GM19328 (cell line): ENCODE data around the gene MYL3.

Source experiments
- ATAC-seq: cut with Tn5 transposase; IDR thresholded peaks from one replicate; pipeline ENCODE4 v1.9.1; 2021; ENCODE audit warnings: mild to moderate bottlenecking, moderate library complexity; ENCODE audit not compliant: unreplicated experiment

Gene MYL3

GRCh38 chr3:46883054-46883829 is 20.0 kb upstream of the MYL3 start:
- no peak for ATAC-seq

- ATAC-seq: no peak
These were observed 19.3 kb upstream of the MYL3 start for GRCh38 chr3:46882377-46883053.

DNA sequence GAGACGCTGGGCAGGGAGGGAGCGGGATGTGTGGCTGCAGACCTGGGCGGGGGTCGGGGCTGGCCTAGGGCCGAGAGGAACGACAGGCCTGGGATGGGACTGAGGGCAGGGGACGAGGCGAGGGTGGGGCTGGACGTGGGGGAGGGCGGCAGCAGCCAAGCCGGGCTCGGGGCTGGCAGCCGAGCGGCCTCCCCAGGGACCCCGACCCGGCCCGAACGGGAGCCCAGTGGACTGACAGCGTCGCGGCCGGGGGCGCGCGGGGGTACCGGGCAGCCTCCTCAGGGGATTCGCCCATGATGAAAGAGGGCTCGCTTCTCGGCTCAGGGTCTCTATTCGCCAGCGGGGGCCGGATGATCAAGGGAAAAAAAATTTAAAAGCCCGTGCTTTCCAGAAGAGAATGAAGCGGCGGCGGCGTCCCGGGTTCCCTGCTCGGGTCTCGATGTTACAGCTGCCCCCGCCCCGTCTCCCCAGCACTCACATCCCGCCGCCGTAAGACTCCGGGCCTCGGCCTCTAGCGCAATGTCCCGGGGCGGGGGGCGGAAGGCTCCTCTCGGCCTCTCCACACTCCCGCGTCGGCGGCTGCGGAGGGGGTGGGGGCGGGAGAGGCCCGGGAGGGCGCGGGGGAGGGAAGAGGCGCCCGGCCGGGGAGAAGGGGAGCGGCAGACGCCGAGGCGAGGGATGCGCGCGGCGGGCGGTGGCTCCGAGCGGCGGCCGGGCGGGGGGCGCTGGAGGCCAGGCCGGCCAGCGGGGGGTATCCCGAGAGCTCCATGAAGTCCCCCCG is 18.5 kb upstream of the MYL3 start:
- no peak for ATAC-seq

- ATAC-seq: no peak
These were observed 17.8 kb upstream of the MYL3 start for GRCh38 chr3:46880884-46881595.

DNA sequence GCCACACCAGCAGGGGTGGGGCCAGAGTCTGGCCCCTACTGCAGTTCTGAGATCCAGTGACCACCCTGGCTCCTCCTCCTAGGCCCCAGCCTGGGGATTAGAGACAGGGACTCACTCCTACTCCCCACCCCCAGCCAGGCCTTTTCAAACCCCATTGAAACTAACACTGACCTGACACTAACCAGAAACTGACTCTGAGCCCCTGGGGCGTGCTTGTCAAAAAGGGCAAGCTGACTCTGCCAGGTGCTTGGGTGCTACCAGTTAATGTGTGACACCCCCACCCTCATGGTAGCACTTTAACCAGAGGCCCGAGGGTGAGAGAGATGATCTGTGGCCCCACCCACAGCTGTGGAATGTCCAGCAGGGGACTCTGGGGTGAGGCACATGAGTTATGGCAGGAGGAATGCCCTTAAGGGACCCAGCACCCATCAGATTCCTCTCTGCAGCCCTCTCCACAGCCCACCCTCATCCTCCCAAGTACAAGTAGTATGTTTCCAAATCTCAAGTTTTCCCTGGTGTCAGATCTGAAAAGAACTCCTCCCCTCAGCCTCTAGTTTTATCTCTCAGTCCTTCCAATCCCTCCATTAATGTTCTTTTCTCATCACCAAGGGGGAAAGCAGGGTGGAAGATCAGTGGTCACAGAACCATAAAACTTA is 15.7 kb upstream of the MYL3 start:
- ATAC-seq: no peak

- no peak for ATAC-seq
These were observed 14.3 kb upstream of the MYL3 start, which contains the start of gene PTH1R for GRCh38 chr3:46877406-46878125. Gene PTH1R, plus strand, starts transcription at chr3:46877721. Its CDS starts 5,839 bp downstream, at chr3:46883560.

- ATAC-seq: no peak
These were observed 13.4 kb upstream of the MYL3 start for GRCh38 chr3:46876313-46877300.

DNA sequence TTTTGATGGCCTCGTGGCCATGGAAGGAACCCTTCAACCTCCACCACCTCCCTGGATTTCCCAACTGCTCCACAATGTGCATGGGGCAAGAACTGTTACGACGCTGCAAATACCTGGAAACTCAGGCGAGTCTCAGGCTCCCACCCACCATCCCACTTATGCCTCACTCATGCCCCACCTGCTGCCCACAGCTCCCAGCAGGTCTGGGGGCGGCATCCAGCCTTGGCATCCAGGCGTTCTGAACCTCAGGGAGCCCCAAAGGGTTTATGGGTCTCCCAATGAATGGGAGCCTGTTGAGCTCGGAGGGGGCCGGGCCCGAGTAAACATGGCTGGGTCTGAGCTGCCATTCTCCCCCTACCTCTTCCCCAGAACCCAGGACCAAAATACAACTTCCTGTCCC is 12.3 kb upstream of the MYL3 start:
- no peak for ATAC-seq

- ATAC-seq: no peak
These were observed 11.2 kb upstream of the MYL3 start for GRCh38 chr3:46874430-46874829.

DNA sequence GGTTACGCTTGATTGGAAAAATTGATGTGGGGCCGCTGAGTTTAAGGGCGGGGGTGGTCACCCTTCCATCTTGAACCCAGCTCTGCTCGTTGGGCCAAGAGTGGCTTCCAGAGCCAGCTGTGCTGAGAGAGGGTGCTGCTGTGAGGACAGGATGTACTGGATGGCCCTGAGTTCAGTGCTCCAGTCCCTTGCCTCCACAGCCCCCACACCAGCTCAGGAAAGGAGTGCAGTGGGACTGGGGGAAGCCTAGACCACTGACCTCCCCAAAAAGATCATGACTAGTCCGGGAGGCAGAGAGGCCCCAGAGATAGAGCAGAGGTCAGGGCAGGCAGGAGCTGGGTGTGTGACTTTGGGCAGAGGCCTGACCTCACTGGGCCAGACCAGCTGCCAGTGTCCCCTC is 10.3 kb upstream of the MYL3 start:
- ATAC-seq: no peak

DNA sequence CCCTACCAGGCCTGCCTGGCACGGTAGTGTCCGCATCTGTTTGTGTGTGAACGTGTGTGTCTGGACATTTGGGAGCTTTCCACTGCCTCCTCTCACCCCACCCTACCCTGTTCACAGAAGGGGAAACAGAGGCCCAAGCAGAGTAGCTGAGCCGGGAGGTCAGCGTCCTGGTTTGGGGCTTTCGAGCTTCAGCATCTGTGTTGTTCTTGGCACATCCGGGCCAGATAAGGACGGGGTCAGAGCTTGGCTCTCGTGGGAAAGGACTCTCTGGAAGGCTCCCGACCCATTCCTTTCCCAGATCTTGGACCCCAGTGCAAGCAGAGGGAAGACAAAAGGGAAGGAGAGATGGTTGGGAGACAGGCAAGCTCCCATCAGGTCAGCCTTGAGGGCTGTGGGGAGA is 8.0 kb upstream of the MYL3 start:
- ATAC-seq: no peak

- no peak for ATAC-seq
These were observed 7.4 kb upstream of the MYL3 start for GRCh38 chr3:46870651-46871050.

GRCh38 chr3:46869440-46869839 is 6.2 kb upstream of the MYL3 start:
- ATAC-seq: no peak

- no peak for ATAC-seq
These were observed 5.7 kb upstream of the MYL3 start for GRCh38 chr3:46868948-46869347.

DNA sequence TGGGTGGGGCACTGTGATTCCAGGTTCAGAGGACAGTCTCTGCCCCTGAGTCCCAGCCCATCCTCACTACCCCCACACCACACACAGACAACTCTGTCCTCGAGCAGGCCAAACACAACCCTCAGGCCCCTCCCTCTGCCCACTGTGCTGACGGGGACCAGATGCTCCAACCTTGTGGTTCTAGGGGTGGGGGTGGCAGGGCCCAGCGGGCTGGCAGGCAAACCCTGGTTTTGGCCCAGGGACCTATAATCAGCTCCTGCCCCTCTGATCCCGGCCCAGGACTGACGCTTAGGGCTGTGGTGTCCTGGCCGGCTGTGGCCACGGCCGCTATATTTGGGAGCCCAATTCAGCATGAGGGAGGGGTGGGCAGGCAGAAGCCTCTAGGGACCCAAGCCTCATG is 5.0 kb upstream of the MYL3 start:
- ATAC-seq: no peak

DNA sequence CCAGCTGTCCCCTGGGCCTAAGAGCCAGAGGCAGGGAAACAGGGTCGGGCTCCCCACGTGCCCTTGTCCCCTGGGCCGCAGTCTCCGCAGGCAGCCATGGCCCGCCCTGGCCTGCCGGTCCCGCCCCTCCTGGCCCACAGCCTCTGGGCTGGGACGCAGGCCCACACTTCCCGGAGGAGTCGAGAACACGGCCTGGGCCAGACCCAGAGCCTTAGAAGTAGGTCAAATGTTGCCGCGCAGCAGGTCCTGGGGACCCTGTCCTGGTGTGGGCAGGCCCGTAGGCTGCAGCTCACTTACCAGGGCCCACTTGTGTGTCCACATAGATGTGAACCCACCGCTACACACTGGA is 4.3 kb upstream of the MYL3 start:
- ATAC-seq: no peak

DNA sequence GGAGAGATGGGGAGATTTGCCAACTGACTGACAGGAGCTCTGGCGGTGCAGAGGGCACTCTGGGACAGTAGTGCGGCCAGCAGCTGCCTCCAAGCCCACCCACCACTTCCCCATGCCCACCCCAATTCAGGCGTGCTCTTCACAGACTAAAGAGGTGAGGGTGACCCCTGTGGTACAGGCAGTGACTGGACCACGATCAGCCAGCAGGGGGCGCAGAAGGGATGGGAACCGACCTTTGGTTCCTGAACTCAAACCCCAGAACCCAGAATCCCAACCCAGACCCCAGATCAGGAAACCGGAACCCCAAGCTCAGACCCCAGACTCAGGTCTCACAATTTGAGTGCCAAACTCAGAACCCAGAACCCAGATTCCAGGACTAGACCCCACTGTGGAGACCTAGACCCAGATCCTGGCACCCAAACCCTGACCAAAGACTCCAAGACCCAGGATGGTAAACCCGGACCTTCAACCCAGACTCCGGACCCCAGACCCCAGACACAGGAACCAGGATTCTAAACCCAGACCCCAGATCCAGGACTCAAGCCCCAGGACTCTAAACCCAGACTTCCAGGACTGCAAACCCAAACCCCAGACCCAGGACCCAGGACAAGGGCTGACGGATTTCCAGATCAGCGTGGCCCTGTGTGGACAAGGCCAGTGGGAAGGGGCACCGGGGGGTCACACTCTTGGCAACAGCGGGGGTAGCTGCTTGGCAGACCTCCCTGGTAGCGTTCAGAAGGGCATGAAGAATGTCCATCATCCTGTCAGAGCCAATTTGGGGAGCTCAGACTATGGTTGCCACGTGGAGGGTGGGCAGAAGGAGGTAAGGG is 3.7 kb upstream of the MYL3 start:
- ATAC-seq: no peak

DNA sequence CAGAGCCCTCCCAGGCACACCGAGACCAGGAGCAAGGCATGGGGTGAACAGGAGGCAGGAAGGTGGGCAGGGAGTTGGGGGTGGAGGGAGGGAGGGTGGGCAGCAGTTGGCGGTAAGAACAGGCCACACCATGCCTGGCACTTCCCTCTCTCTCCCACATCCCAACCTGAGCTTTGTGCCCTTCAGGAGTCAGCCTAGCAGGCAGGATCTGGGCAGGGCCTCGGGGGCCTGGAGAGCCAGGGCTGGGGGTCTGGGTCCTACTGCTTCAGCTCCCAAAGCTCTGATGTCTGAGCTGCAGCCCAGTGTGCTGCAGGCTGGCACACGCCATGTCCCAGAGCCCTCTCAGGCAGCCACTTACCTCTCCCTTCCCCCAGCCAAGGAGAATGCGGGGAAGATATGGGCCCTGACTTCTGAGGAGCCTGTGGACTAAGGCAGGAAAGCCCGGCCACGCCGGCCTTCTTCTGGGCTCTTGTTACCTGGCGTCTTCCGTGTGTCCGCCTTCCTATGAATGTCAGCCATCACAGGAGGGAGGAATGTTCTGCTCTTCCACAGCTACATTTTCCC is 2.9 kb upstream of the MYL3 start:
- no peak for ATAC-seq
